ENCODE data around the gene OCIAD2. TPM values are rescaled to one million over a fixed set of nuclear protein-coding genes. Genes with fewer than 3 reads are reported as not detected.

OCIAD2 gene
- total RNA-seq, 1 experiment from 2014 or later: 136 TPM

GRCh38 chr4:48937033-48937432 is 30.5 kb upstream of the OCIAD2 start:
- H3K4me1 ChIP-seq (replicated peaks; ENCODE audit: insufficient read depth): peaks cover 14% of the 10 kb centered on the region
- H3K79me2 ChIP-seq (ENCODE audit: low read depth): no peaks in the 10 kb centered on the region
- no peak overlapping the region for H2AFZ ChIP-seq
- H3K9me2 ChIP-seq (ENCODE audit: insufficient read depth): no peaks in the 10 kb centered on the region
- no TSS peak for BruUV-seq (replicated peaks)
- H3K36me3 ChIP-seq (ENCODE audit: low read depth): no peaks in the 10 kb centered on the region
- H4K20me1 ChIP-seq (ENCODE audit: insufficient read depth): no peaks in the 10 kb centered on the region
- 0 out of 2 replicates have a peak, but pooled peaks cover 2% of the 10 kb centered on the region for H3K9me3 ChIP-seq (ENCODE audit: insufficient read depth, low read depth)
- H3K27ac ChIP-seq: no peak overlapping the region
- CTCF ChIA-PET: no interaction called here
- no peak overlapping the region for H3K4me3 ChIP-seq
- TF ChIP-seq, protein P1, sequence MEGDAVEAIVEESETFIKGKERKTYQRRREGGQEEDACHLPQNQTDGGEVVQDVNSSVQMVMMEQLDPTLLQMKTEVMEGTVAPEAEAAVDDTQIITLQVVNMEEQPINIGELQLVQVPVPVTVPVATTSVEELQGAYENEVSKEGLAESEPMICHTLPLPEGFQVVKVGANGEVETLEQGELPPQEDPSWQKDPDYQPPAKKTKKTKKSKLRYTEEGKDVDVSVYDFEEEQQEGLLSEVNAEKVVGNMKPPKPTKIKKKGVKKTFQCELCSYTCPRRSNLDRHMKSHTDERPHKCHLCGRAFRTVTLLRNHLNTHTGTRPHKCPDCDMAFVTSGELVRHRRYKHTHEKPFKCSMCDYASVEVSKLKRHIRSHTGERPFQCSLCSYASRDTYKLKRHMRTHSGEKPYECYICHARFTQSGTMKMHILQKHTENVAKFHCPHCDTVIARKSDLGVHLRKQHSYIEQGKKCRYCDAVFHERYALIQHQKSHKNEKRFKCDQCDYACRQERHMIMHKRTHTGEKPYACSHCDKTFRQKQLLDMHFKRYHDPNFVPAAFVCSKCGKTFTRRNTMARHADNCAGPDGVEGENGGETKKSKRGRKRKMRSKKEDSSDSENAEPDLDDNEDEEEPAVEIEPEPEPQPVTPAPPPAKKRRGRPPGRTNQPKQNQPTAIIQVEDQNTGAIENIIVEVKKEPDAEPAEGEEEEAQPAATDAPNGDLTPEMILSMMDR (conservative IDR thresholded peaks at IDR 0.05): no peak
- no peak for TF ChIP-seq EZH2 (IDR thresholded peaks at IDR 0.05; ENCODE audit: low read depth)
- no peaks in the 10 kb centered on the region for H3K27me3 ChIP-seq (ENCODE audit: insufficient read depth, low read depth)
- no peak overlapping the region for H3K4me2 ChIP-seq
- no peak for DNase-seq
- 0 out of 2 replicates have a peak, but pooled peaks cover 11% of the 10 kb centered on the region for H3F3A ChIP-seq (ENCODE audit: insufficient read depth, low read depth)
- POLR2A ChIA-PET (ENCODE audit: unreplicated experiment): no interaction called here
- intact Hi-C loops (cut with micrococcal nuclease; ENCODE audit: unreplicated experiment): no loop called here

DNA sequence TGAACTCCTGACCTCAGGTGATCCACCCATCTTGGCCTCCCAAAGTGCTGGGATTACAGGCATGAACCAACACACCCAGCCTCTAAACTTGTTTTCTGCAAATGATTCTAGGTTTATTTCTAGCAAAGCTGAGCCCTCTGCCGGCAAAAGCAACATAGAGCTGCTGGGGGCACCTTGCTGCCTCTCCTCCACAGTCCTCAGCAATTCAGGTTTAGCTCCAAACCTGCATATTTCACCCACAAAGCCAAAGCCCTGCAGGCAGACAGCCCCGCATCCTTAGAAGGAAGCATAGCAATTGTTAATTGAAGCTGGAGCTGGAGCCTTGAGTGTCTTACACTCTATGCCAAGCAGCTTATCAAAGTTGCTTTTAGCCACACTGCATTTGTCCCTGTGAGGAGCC is 24.9 kb upstream of the OCIAD2 start:
- H3K27me3 ChIP-seq (ENCODE audit: insufficient read depth, low read depth): no peaks in the 10 kb centered on the region
- BruUV-seq (replicated peaks): no TSS peak
- no peak overlapping the region for H2AFZ ChIP-seq
- POLR2A ChIA-PET (ENCODE audit: unreplicated experiment): no interaction called here
- no peaks in the 10 kb centered on the region for H3K4me1 ChIP-seq (replicated peaks; ENCODE audit: insufficient read depth)
- no peak overlapping the region for H3K4me2 ChIP-seq
- H3K36me3 ChIP-seq (ENCODE audit: low read depth): no peaks in the 10 kb centered on the region
- H4K20me1 ChIP-seq (ENCODE audit: insufficient read depth): no peaks in the 10 kb centered on the region
- CTCF ChIA-PET: no interaction called here
- H3K79me2 ChIP-seq (ENCODE audit: low read depth): no peaks in the 10 kb centered on the region
- no peak overlapping the region for H3K27ac ChIP-seq
- no peaks in the 10 kb centered on the region for H3K9me2 ChIP-seq (ENCODE audit: insufficient read depth)
- H3K9me3 ChIP-seq (ENCODE audit: insufficient read depth, low read depth): peaks cover 6% of the 10 kb centered on the region; the same call in 1 of the 2 replicates
- DNase-seq: no peak
- H3K4me3 ChIP-seq: no peak overlapping the region
- TF ChIP-seq EZH2 (IDR thresholded peaks at IDR 0.05; ENCODE audit: low read depth): no peak
- TF ChIP-seq, protein P1 (conservative IDR thresholded peaks at IDR 0.05): no peak
- intact Hi-C loops (cut with micrococcal nuclease; ENCODE audit: unreplicated experiment): no loop called here
- H3F3A ChIP-seq (ENCODE audit: insufficient read depth, low read depth): no peaks in the 10 kb centered on the region

GRCh38 chr4:48930654-48931053 is 24.1 kb upstream of the OCIAD2 start:
- DNase-seq: no peak

More at GRCh38 chr4:48930654-48931053, 24.1 kb upstream of the OCIAD2 start:
- Histone ChIP-seq H3F3A (ENCODE audit: insufficient read depth, low read depth) (no peaks in the 10 kb centered on the region), H3K4me3 (no peak overlapping the region), H3K9me3 (ENCODE audit: insufficient read depth, low read depth) (peaks cover 6% of the 10 kb centered on the region; the same call in 1 of the 2 replicates), H3K36me3 (ENCODE audit: low read depth) (no peaks in the 10 kb centered on the region), H3K4me2 (no peak overlapping the region), H3K27ac (no peak overlapping the region), H4K20me1 (ENCODE audit: insufficient read depth) (no peaks in the 10 kb centered on the region), H2AFZ (no peak overlapping the region), H3K27me3 (ENCODE audit: insufficient read depth, low read depth) (no peaks in the 10 kb centered on the region), H3K9me2 (ENCODE audit: insufficient read depth) (no peaks in the 10 kb centered on the region), H3K4me1 (replicated peaks; ENCODE audit: insufficient read depth) (no peaks in the 10 kb centered on the region), H3K79me2 (ENCODE audit: low read depth) (no peaks in the 10 kb centered on the region)
- ChIA-PET POLR2A (ENCODE audit: unreplicated experiment) (no interaction called here), CTCF (no interaction called here)
- TF ChIP-seq, protein P1 (conservative IDR thresholded peaks at IDR 0.05): no peak
- no peak for TF ChIP-seq EZH2 (IDR thresholded peaks at IDR 0.05; ENCODE audit: low read depth)
- intact Hi-C loops (cut with micrococcal nuclease; ENCODE audit: unreplicated experiment): no loop called here
- BruUV-seq (replicated peaks): no TSS peak

Data from PC-9 (cell line).